Endothelial cell of umbilical vein (primary cell): Measurements from ENCODE around the gene SYNGR3.

Experiments used
- EZH2 ChIP-seq: IDR thresholded peaks from 2 replicates; pipeline ENCODE4 v1.6.1; 2012; ENCODE audit warnings: borderline replicate concordance, low read depth, mild to moderate bottlenecking, moderate library complexity, low read length, inconsistent platforms; ENCODE audit not compliant: severe bottlenecking
- FOS ChIP-seq: IDR thresholded peaks from 2 replicates; pipeline ENCODE4 v1.6.1; 2011; ENCODE audit warnings: mild to moderate bottlenecking, low read length, moderate library complexity, borderline replicate concordance; ENCODE audit not compliant: insufficient read depth
- JUN ChIP-seq: IDR thresholded peaks from 2 replicates; pipeline ENCODE4 v1.6.1; 2011; ENCODE audit warnings: borderline replicate concordance, low read depth; ENCODE audit not compliant: insufficient read length, insufficient read depth
- POLR2A ChIP-seq: IDR thresholded peaks from 2 replicates; pipeline ENCODE4 v1.6.1; 2012; ENCODE audit warnings: low read depth, mild to moderate bottlenecking, control low read depth, low read length
- POLR2AphosphoS5 ChIP-seq: IDR thresholded peaks from 2 replicates; pipeline ENCODE4 v1.6.1; 2012; ENCODE audit warnings: low read depth, mild to moderate bottlenecking, control low read depth, low read length, moderate library complexity; ENCODE audit not compliant: insufficient read depth
- TF ChIP-seq, protein P1 (sequence below), 2 donors: IDR thresholded peaks; 1 replicate in 1 of 2; 2 replicates in 1 of 2; pipeline ENCODE4 v1.5.1; 2011; ENCODE audit warnings: low read length in 2 of 2, mild to moderate bottlenecking in 2 of 2, moderate library complexity in 2 of 2, control low read depth in 1 of 2, inconsistent platforms in 1 of 2, low read depth in 1 of 2; ENCODE audit not compliant: insufficient read depth in 1 of 2; ENCODE audit errors: extremely low read depth in 1 of 2

GRCh38 chr16:1993731-1994131, 4.0 kb downstream of the SYNGR3 start:
- TF ChIP-seq, protein P1, sequence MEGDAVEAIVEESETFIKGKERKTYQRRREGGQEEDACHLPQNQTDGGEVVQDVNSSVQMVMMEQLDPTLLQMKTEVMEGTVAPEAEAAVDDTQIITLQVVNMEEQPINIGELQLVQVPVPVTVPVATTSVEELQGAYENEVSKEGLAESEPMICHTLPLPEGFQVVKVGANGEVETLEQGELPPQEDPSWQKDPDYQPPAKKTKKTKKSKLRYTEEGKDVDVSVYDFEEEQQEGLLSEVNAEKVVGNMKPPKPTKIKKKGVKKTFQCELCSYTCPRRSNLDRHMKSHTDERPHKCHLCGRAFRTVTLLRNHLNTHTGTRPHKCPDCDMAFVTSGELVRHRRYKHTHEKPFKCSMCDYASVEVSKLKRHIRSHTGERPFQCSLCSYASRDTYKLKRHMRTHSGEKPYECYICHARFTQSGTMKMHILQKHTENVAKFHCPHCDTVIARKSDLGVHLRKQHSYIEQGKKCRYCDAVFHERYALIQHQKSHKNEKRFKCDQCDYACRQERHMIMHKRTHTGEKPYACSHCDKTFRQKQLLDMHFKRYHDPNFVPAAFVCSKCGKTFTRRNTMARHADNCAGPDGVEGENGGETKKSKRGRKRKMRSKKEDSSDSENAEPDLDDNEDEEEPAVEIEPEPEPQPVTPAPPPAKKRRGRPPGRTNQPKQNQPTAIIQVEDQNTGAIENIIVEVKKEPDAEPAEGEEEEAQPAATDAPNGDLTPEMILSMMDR (IDR thresholded peaks at IDR 0.05; ENCODE audit: extremely low read depth in 1 of 2, insufficient read depth in 1 of 2, low read depth in 1 of 2, low read length in 2 of 2): no peak
- TF ChIP-seq POLR2A (no peak), JUN (no peak), EZH2 (no peak), FOS (no peak), POLR2AphosphoS5 (no peak)
